Type B pancreatic cell (in vitro differentiated cells): Measurements from ENCODE around the gene ACSL1. TPM values are rescaled to one million over a fixed set of nuclear protein-coding genes. Genes with fewer than 3 reads are reported as not detected.

Experiments
- DNase-seq: peaks from one replicate; pipeline ENCODE4 v3.0.0; 2021; ENCODE audit warnings: mixed read lengths; ENCODE audit not compliant: unreplicated experiment; ENCODE audit errors: extremely low spot score
- H3K27ac Mint-ChIP-seq: 2 replicates; pipeline ENCODE4 v1.8.0; 2021; ENCODE audit warnings: mild to moderate bottlenecking, mixed read lengths
- H3K27me3 Mint-ChIP-seq: 2 replicates; pipeline ENCODE4 v1.8.0; 2021; ENCODE audit warnings: mixed read lengths
- H3K36me3 Mint-ChIP-seq: 2 replicates; pipeline ENCODE4 v1.8.0; 2021; ENCODE audit warnings: mixed read lengths
- H3K4me1 Mint-ChIP-seq: one replicate; pipeline ENCODE4 v1.8.0; 2021; ENCODE audit warnings: mixed read lengths; ENCODE audit not compliant: unreplicated experiment
- H3K4me3 Mint-ChIP-seq: 2 replicates; pipeline ENCODE4 v1.8.0; 2021; ENCODE audit warnings: mild to moderate bottlenecking, mixed read lengths
- H3K9me3 Mint-ChIP-seq: 2 replicates; pipeline ENCODE4 v1.8.0; 2021; ENCODE audit warnings: mixed read lengths
- total RNA-seq: library from RNA; stranded (reverse); gene quantifications from 2 replicates; pipeline ENCODE4 v1.2.1, GENCODE V29; 2021; ENCODE audit warnings: low replicate concordance
- TF ChIP-seq, protein P1 (sequence below): fragments of 200-600 bp; sonication (generic); conservative IDR thresholded peaks from 2 replicates; pipeline ENCODE4 v1.5.0; 2021; ENCODE audit warnings: antibody characterized with exemption, mild to moderate bottlenecking

ACSL1 gene
- total RNA-seq, 1 donor from 2014 or later: 89.0 TPM

DNA sequence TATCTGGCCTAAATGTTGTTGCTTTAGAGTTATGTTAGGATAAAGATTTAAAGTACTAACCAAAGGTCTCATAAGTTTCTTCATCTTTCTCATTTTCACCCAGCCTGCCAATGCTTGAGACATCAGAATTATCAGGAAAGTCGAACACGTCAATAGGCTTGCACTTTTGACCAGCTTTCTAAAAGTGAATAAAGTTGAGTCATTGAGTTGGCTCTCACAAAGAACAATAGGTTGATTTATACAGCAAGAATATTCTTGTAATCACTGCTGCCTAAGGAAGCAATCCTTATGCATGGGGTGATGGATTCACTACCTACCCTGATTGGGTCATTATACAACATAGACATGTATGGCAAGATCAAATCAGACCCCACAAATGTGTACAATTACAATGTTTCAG, 96.9 kb downstream of the ACSL1 start:
- DNase-seq: no peak
- Mint-ChIP-seq H3K4me3 (no peak overlapping the region), H3K36me3 (peaks cover 20% of the 10 kb centered on the region), H3K4me1 (peaks cover 19% of the 10 kb centered on the region), H3K9me3 (no peaks in the 10 kb centered on the region), H3K27me3 (no peaks in the 10 kb centered on the region), H3K27ac (no peak overlapping the region)
- TF ChIP-seq, protein P1, sequence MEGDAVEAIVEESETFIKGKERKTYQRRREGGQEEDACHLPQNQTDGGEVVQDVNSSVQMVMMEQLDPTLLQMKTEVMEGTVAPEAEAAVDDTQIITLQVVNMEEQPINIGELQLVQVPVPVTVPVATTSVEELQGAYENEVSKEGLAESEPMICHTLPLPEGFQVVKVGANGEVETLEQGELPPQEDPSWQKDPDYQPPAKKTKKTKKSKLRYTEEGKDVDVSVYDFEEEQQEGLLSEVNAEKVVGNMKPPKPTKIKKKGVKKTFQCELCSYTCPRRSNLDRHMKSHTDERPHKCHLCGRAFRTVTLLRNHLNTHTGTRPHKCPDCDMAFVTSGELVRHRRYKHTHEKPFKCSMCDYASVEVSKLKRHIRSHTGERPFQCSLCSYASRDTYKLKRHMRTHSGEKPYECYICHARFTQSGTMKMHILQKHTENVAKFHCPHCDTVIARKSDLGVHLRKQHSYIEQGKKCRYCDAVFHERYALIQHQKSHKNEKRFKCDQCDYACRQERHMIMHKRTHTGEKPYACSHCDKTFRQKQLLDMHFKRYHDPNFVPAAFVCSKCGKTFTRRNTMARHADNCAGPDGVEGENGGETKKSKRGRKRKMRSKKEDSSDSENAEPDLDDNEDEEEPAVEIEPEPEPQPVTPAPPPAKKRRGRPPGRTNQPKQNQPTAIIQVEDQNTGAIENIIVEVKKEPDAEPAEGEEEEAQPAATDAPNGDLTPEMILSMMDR: no peak

DNA sequence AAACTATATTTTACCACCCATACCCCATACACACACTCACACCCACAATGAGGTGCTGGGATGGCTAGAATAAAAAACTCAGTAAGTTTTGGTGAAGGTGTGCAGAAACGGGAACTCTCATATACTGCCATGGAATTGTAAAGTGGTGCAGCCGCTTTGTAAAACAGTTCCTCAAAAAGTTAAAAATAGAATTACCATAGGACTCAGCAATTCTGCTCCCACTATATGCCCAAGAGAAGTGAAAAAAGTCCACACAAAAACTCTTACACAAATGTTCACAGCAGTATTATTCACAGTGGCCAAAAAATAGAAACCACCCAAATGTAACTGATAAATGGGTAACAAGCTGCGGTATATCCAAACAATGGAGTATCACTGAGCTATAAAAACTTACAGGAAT, 98.3 kb downstream of the ACSL1 start:
- TF ChIP-seq, protein P1: no peak
- no peak for DNase-seq
- Mint-ChIP-seq H3K4me3 (no peak overlapping the region), H3K27me3 (no peaks in the 10 kb centered on the region), H3K4me1 (peaks cover 14% of the 10 kb centered on the region), H3K9me3 (no peaks in the 10 kb centered on the region), H3K36me3 (peaks cover 26% of the 10 kb centered on the region), H3K27ac (no peak overlapping the region)

DNA sequence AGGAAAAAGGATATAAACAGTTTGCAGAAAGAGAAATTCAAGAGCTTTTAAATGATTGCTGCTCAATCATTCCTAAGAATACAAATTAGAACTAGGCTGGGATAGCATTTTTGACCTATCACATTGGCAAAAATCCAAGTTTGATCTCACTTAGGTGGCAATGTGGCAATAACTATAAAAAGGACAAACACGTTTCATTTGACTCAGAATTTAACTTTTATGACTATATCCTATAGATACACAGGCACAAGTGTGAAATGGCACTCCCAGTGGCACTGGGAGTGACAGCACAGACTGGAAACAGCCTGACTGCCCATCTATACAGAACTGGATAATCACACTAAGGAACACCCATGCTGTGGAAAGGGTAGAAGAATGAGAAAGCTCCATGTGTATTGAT, 103.0 kb downstream of the ACSL1 start:
- Mint-ChIP-seq H3K27me3 (no peaks in the 10 kb centered on the region), H3K4me3 (no peak overlapping the region), H3K36me3 (peaks cover 48% of the 10 kb centered on the region), H3K4me1 (no peaks in the 10 kb centered on the region), H3K27ac (no peak overlapping the region), H3K9me3 (no peaks in the 10 kb centered on the region)
- DNase-seq: no peak
- TF ChIP-seq, protein P1: no peak

DNA sequence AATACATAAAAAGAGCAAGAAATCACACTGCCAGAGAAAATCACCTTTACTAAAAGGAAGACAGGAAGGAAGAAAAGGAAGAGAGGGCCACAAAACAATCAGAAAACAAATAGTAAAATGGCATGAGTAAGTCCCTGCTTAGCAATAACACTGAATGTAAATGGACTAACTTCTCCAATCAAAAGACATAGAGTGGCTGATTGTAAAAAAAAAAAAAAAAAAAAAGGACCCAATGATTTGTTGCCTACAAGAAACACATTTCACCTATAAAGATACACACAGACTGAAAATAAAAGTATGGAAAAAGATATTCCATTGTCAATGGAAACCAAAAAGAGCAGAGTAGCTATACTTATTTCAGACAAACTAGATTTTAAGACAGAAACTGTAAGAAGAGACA, 104.5 kb downstream of the ACSL1 start:
- TF ChIP-seq, protein P1: no peak
- Mint-ChIP-seq H3K27me3 (no peaks in the 10 kb centered on the region), H3K27ac (no peak overlapping the region), H3K36me3 (peaks cover 45% of the 10 kb centered on the region), H3K9me3 (no peaks in the 10 kb centered on the region), H3K4me3 (no peak overlapping the region), H3K4me1 (no peaks in the 10 kb centered on the region)
- DNase-seq: no peak

DNA sequence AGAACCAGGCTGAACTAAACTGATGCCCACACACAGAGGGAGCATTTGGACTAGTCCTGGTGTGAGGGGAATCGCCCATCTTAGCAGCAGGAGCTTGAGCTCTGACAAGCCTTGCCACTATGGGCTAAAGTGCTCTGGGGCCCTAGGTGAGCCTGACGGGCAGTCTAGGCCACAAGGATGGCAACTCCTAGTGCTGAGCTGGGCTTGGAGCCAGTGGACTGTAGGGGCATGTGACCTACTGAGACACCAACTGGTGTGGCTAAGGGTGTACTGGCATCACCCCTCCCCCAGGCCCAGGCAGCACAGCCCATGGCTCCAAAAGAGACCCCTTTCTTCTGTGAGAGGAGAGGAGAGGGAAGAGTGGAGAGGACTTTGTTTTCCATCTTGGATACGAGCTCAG, 106.4 kb downstream of the ACSL1 start:
- H3K4me1 Mint-ChIP-seq: no peaks in the 10 kb centered on the region
- H3K27me3 Mint-ChIP-seq: no peaks in the 10 kb centered on the region
- no peaks in the 10 kb centered on the region for H3K9me3 Mint-ChIP-seq
- TF ChIP-seq, protein P1: no peak
- peaks cover 52% of the 10 kb centered on the region for H3K36me3 Mint-ChIP-seq
- DNase-seq: no peak
- no peak overlapping the region for H3K4me3 Mint-ChIP-seq
- H3K27ac Mint-ChIP-seq: no peak overlapping the region

DNA sequence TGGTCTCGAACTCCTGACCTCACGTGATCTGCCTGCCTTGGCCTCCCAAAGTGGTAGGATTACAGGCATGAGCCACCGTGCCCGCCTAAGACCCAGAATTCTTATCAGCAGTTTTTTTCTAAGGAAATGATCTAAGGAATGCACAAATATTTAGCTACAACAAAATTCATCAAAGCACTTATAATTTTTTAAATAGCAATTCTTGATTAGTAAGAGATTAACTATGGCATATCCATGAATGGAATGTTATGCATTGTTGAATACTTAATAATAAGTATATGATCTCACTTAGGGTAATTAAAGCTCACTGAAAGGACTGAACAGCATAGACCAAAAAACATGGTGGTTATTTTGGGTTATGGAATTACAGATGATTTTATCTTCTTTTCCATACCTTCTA, 110.2 kb downstream of the ACSL1 start:
- TF ChIP-seq, protein P1: no peak
- Mint-ChIP-seq H3K27ac (no peak overlapping the region), H3K27me3 (no peaks in the 10 kb centered on the region), H3K9me3 (no peaks in the 10 kb centered on the region), H3K4me1 (no peaks in the 10 kb centered on the region), H3K4me3 (no peak overlapping the region), H3K36me3 (peaks cover 33% of the 10 kb centered on the region)
- DNase-seq: no peak
